Dermis microvascular lymphatic vessel endothelial cell (primary cell): Measurements from ENCODE around the gene RPL13A. TPM values are rescaled to one million over a fixed set of nuclear protein-coding genes. Genes with fewer than 3 reads are reported as not detected.

ENCODE experiments used
- DNase-seq, 2 donors: peaks; one replicate each; pipeline versions ENCODE4 v3.0.0 to v3.0.0-alpha.2; 2010; ENCODE audit warnings: low read depth in 2 of 2
- total RNA-seq: library from RNA; depleted of rRNA; stranded (reverse); fragments of >200 nt; gene quantifications from 2 replicates; pipeline ENCODE4 v1.2.1, GENCODE V29; 2014

RPL13A gene
- total RNA-seq, 1 donor from 2014 or later = 3,699 TPM

DNA sequence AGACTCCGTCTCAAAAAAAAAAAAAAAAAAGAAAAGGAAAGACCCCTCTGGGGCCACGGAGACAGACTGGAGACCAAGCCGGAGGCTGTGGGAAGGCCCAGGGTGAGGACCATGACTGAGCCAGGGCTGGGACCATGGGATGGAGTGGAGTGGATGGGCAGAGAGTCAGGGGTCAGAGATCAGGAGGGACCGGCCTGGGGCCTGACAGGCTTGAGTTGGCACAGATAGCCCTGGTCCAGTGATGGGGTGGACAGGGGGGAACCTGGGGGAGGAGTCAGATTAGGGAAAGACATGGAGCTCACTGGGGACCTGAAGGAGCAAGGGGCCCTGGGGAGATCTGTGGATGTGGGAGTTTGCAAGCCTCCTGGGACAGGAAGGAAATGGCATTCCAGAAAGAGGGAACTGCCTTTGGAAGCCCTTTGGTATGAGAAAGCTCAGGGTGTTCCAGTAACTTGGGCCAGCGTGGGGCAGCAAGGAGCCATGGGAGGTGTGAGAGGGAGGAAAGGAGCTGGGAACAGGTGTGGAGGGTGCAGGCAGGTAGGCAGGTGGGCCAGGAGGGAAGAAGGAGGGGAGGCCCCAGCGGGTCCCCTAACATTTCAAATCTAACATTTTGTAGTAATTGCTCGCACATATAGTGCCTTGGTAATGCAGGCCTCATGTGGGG lies 6.3 kb upstream of the RPL13A start:
- DNase-seq = no peak

DNA sequence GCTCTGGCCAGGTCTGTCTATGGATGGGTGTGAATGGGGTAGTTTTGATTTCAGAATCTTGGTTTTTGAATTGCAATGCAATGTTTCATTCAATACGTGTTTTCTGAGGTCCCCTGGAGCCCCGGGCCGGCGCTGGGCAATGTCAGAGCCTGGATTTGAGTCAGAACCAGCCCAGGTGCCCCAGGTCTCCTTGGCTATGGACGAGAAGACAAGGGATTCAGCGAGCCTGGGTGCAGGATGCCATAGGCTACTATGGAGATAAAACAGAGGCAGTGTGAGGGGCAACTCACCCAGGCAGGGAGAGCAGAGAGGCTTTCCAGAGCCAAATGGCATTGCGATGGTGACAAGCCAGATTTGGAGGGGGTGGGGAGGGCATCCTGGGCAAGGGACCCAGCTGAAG lies 1.2 kb upstream of the RPL13A start:
- DNase-seq = no peak

DNA sequence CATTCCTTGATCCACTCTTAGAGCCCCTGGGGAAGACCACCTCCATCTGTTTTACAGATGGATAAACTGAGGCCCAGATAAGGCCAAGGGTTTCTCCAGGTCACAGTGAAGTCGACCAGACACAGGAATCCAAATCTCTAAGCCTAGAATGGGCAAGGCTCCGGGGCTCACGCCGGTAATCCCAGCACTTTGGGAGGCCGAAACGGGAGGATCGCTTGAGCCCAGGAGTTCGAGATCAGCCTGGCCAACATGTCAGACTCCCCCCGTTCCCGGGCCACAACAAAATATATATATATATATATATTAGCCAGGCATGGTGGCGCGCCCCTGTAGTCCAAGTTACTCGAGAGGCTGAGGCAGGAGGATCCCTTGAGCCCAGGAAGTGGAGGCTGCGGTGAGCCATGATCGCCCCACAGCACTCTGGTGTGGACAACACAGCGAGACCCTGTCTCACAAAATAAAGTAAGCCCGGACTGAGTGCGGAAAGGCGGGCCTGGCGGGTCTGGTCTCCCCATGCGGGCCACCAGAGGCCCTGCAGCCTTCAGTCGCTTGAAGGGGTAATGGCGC lies 615 bp upstream of the RPL13A start:
- DNase-seq = no peak

DNA sequence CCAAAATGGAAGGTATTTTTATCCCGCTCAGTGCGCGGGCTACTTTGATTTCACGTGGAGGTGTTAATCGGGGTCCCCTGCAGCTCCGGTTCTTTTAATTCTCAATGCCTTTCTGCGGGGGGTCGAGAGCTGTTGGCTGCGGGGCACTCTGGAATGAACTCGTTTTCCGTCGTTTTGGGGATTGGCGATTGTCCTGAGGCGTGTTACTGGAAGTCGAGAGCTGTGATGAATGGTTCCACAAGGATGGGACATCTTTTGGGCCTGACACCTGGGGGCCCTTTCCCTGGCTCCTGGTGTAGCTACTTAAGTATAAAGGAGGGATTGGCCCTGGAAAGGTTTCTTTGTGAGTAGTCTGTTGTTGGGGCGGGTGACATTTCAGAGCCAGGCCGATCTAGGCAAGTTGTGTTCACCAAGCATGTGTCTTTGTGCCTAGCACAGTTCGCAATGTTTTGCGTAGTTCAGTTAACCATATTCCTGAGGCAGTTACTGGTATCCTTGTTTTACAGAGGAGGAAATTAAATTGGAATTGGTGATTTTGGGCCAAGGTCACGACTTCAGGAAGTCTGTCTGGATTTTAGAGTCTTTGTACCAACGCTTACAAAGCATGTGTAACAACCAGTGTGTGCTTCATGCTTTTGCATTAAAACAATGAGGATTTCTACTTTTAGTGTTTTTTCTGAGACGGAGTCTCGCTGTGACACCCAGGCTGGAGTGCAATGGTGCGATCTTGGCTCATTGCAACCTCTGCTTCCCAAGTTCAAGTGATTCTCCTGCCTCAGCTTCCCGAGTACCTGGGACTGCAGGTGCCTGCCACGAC lies 846 bp downstream of the RPL13A start:
- peak; percentile 22 to 47 for DNase-seq

DNA sequence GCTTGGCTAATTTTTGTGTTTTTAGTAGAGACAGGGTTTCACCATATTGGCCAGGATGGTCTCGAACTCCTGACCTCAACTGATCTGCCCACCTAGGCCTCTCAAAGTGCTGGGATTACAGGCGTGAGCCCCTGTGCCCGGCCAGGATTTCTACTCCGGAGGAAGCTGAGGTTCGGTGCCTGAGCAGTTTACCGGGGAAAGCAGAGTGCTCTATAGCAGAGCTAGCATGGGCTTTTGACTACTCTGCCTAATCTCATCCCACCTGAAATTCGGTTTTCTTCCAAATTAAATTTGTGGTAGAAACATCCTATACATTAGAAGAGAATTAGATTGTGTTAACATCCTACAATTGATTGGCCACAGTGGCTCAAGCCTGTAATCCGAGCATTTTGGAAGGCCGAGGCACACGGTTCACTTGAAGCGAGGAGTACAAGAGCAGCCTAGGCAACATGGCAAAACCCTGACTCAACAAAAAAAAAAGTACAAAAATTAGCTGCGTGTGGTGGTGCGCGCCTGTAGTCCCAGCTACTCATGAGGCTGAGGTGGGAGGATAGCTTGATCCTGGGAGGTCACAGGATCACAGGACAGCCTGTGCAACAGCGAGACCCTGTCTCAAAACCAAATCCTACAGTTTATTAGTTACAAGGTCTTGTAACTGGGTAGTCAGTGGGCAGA lies 1.6 kb downstream of the RPL13A start:
- no peak for DNase-seq

DNA sequence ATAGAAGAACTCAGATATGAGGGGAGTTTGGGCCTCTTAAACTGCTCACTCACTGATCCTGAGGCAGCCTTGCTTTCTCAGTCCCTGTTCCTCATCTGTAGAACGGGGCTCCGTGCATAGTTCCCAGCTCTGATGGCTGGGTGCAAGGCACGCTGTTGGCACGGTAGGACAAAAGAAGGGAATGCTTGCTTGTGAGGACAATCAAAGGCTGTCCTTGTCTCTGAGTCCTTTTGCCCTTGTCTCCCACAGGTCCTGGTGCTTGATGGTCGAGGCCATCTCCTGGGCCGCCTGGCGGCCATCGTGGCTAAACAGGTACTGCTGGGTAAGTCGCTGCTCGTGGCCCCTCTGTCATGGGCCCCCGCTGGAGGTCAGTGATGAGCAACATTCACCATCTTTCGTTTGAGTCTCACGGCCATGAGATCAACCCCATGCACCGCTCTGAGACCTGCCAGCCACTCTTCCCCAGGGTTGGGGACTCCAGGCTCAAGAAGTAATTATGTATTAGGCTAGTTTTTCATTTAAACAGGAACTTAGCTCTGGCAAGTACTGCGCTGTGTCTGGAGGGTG lies 2.3 kb downstream of the RPL13A start:
- DNase-seq = no peak

DNA sequence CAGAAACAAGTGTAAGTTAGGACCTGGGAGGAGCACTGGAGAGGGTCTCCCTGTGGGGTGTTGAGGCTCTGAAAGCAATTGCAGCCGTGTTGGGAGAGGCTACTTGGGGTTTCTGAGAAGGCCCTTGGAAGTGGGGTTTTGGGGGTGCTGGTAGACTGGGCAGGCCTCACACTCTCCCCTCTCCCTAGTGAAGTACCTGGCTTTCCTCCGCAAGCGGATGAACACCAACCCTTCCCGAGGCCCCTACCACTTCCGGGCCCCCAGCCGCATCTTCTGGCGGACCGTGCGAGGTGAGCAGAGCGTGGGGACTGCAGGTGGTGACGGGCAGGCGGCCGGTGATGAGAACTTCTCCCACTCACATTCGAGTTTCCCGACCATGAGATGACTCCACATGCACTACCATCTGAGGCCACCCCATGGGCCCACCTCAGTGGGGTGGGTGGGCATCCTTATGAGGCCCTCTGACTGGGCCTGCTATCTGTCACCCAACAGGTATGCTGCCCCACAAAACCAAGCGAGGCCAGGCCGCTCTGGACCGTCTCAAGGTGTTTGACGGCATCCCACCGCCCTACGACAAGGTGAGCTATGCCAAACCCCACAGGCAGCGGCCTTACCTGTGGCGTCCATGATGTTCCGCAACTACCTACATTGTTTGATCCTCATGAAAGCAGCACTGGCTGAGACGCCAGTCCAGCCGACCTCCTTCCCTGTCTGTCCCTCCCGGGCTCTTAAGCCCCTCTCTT lies 3.0 kb downstream of the RPL13A start:
- DNase-seq = no peak

DNA sequence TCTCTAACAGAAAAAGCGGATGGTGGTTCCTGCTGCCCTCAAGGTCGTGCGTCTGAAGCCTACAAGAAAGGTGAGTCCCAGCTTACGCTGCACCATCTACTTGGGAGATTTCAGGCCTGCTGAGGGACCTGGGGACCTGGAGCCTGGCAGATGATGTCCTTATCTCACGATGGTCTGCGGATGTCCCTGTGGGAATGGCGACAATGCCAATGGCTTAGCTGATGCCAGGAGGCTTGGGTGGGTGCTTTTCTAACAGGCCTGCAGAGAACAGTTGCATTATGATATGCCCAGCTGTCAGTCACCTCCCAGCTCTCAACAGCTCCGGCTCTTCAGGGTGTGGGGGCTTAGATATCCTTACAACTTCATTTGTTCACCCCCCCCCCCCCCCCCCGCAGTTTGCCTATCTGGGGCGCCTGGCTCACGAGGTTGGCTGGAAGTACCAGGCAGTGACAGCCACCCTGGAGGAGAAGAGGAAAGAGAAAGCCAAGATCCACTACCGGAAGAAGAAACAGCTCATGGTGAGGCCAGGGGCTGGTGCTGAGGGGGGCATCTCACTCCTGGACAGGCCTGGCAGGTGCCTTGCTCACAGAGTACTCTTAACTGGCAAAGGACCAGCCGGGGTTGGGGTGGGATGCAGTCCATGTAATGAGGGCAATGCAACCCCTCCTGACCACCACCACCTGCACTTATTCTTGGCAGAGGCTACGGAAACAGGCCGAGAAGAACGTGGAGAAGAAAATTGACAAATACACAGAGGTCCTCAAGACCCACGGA lies 3.8 kb downstream of the RPL13A start:
- DNase-seq = no peak

DNA sequence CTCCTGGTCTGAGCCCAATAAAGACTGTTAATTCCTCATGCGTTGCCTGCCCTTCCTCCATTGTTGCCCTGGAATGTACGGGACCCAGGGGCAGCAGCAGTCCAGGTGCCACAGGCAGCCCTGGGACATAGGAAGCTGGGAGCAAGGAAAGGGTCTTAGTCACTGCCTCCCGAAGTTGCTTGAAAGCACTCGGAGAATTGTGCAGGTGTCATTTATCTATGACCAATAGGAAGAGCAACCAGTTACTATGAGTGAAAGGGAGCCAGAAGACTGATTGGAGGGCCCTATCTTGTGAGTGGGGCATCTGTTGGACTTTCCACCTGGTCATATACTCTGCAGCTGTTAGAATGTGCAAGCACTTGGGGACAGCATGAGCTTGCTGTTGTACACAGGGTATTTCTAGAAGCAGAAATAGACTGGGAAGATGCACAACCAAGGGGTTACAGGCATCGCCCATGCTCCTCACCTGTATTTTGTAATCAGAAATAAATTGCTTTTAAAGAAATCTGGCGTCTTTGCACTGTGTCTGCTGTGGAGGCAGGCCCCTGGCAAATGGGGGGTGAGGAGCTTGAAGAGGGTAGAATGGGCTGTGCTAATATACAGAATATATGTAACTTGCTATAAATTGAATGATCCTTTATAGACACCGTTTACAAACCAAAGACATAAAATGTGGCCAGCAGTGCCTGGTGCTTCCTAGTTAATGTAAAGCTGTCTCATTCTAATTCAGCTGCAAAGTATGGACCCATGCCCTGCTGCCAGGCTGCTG lies 4.6 kb downstream of the RPL13A start:
- DNase-seq = no peak

DNA sequence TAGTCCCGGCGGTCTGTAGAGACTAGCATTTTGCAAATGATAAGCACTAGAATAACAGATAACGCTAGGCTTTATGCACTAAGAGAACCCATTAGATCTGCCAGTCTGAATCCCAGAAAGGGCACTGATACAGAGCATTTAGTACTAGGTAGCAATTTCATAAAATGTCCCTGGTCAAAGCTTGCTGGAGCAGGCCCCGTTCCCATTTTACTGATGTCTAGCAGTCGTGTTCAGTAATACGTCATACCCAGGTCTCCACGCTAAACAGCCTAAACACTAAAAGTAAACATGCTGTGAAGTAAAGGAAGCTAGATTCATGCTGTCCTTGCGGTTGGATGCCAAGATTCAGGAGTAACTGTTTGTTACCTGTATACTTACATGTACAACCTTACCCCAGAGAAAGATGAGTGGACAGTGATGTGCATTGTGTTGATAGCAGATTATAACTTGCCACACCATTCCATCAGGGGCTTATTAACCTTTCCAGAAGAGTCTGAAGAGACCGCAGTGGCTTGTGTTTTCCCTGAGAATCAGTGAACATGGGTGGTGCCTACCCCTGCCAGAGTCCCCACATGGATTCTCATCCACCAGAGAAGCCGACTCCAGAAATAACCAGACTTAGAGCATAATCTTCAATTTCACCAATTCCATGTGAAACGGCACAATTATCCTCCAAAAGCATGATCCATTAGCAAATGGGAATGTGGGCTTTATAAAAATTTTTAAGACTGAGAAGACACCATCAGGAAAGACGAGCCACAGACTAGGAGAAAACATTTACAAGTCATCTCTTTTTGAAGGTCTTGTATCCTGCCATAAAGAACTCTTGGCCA lies 5.4 kb downstream of the RPL13A start:
- no peak for DNase-seq

DNA sequence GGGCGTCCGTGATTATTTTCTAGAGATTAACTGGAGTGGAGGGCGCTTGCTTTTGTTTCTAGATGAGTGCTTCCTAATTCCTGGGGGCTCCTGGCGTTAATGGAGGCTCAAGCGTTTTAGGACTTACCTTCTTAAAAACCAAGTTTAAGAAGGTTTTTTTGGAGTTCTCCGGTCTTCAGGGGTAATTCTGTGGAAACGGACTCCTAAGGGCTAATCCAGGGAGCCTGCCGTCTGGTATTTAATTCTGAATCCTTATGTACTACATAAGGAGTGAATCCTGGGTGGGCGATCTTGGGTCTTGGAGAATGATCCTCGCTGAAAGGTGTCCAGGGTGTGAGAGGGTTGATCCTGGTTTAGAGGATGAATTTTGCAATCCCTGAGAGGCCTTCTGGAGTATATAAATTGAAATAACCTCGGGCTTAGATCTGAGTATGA lies 9.2 kb downstream of the RPL13A start:
- DNase-seq = no peak

DNA sequence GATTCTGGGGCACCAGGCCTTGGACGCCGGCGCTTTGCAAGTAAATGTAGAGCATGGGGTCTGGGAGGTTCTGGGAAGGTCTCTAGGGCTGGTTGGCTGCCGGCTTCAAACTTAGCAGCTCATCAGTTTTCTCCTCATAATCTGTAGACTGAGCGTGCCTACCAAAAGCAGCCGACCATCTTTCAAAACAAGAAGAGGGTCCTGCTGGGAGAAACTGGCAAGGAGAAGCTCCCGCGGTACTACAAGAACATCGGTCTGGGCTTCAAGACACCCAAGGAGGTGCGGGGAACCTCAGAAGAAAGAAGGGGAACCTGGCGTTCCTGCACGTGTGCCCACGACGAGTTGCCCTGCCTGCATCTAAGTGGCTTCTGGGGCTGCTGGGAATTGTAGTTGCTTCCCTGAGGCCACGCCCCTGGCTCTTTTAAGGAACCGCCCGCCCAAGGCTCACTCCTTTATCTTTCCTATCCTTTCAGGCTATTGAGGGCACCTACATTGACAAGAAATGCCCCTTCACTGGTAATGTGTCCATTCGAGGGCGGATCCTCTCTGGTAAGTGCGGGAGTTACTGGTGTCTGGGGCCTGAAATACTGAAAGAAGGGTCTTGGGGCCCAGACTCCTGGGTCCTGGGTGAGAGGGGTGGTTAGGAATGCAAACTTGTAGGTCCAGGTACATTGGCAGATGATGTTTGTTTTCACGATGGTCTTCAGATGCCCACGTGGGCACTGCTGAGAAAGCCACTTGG lies 9.8 kb downstream of the RPL13A start:
- DNase-seq = peak in 1 of 2 donors; percentile 53

DNA sequence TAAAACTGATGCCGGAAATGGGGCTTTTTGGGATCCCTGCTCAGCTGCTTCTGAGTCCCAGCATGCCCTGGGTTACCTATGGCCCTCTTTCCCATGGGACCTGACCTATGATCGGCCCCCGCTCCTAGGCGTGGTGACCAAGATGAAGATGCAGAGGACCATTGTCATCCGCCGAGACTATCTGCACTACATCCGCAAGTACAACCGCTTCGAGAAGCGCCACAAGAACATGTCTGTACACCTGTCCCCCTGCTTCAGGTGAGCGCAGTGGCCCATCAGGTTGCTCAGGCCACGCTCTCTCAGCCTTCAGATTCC lies 10.3 kb downstream of the RPL13A start:
- DNase-seq = no peak

DNA sequence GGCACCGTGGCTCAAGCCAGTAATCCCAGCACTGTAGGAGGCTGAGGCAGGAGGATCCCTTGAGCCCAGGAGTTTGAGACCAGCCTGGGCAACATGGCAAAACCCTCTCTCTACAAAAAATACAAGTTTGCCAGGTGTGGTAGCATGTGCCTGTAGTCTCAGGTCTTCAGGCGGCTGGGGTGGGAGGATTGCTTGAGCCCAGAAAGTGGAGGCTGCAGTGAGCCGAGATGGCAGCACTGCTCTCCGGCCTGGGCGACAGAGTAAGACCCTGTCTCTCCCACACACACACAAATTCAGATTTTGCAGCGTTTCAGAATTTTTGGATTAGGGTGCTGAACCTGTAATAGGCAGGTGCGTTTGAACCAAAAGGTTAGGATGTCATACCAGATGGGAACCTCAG lies 11.1 kb downstream of the RPL13A start:
- no peak for DNase-seq

DNA sequence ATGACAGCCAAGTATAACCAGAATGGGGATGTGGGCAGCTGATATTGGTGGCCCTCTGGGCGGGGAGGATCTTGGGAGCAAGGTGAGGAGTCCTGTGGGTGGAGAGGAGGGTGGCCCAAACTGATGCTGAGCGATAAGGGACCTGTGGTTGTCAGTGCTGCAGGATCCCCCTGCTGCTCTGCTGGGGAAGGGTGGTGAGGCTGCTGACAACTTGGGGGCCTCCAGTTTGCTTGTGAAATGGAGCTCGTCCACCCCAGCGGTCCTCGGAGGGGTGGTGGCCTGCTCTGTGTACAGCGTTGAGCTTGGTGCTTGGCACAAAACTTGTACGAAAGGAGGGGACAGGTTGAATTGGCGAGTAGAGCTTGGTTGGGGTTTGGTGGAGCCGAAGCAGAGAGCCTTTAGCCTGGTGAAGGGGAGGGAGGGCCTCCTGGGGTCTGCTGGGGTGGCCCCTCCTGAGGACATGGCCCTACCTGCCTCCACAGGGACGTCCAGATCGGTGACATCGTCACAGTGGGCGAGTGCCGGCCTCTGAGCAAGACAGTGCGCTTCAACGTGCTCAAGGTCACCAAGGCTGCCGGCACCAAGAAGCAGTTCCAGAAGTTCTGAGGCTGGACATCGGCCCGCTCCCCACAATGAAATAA lies 11.7 kb downstream of the RPL13A start:
- no peak for DNase-seq

DNA sequence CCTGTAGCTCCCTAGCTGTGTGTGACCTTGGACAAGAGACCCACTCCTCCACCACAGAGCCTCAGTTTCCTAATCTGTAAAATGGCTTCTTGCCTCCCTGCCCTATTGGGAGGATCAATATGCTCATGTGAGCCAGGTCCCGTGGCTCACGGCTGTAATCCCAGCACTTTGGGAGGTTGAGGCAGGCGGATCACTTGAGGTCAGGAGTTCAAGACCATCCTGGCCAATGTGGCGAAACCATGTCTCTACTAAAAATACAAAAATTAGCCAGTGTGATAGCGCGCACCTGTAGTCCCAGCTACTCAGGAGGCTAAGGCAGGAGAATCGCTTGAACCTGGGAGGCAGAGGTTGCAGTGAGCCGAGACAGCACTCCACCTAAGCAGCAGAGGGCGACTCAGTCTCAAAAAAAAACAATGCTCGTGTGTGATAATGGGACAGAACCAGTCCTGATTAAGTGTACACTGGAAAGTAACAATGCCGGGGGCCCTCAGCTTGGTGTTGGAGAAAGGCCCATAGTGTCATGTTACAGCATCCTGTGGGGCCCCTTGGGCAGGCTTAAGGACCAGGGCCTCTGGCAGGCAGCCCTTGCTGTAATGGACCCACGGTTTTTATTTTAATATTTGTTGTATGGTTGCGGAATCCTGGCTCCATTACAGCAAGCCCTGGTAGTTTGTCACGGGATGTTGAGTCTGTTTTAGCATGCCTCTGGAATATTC lies 15.6 kb downstream of the RPL13A start:
- DNase-seq = peak; percentile 67 to 81

DNA sequence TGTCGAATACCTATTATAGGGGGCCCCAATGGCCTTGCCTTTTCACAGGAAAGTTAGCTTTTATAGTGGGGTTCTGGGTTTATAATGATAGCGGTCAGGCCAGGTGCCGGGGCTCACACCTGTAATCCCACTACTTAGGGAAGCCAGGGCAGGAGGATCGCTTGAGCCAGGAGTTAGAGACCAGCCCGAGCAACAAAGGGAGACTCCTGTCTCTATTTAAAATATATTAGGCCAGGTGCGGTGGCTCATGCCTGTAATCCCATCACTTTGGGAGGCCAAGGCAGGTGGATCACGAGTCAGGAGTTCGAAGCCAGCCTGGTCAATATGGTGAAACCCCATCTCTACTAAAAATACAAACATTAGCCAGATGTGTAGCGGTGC lies 16.2 kb downstream of the RPL13A start:
- no peak for DNase-seq
